Ecto neural progenitor cell (in vitro differentiated cells): Measurements from ENCODE around the gene NOTCH1.
A peak's percentile ranks its signal among the peaks of the same experiment; 100 is the strongest.

Experiments used
- DNase-seq: peaks from one replicate; pipeline ENCODE4 v3.0.0-alpha.2; 2018; ENCODE audit warnings: low spot score

Gene NOTCH1

GRCh38 chr9:136544964-136545691 is 720 bp downstream of the NOTCH1 start:
- DNase-seq, result no peak

- DNase-seq, result peak; percentile 74
Observed at GRCh38 chr9:136544548-136544963, 1.3 kb downstream of the NOTCH1 start.

GRCh38 chr9:136543830-136544547 is 1.9 kb downstream of the NOTCH1 start:
- no peak for DNase-seq

GRCh38 chr9:136543280-136543679 is 2.6 kb downstream of the NOTCH1 start:
- DNase-seq, result no peak

- no peak for DNase-seq
Observed at GRCh38 chr9:136542241-136543040, 3.4 kb downstream of the NOTCH1 start.

GRCh38 chr9:136541709-136542108 is 4.1 kb downstream of the NOTCH1 start:
- no peak for DNase-seq

- no peak for DNase-seq
Observed at GRCh38 chr9:136541179-136541578, 4.7 kb downstream of the NOTCH1 start.

- DNase-seq, result no peak
Observed at GRCh38 chr9:136539427-136540421, 6.1 kb downstream of the NOTCH1 start.

- DNase-seq, result no peak
Observed at GRCh38 chr9:136538599-136539426, 7.0 kb downstream of the NOTCH1 start.

GRCh38 chr9:136537896-136538598 is 7.8 kb downstream of the NOTCH1 start:
- DNase-seq, result no peak

GRCh38 chr9:136537411-136537810 is 8.4 kb downstream of the NOTCH1 start:
- no peak for DNase-seq

- no peak for DNase-seq
Observed at GRCh38 chr9:136536721-136537241, 9.1 kb downstream of the NOTCH1 start.

- DNase-seq, result no peak
Observed at GRCh38 chr9:136536051-136536720, 9.7 kb downstream of the NOTCH1 start.

GRCh38 chr9:136535070-136535469 is 10.8 kb downstream of the NOTCH1 start:
- no peak for DNase-seq

- no peak for DNase-seq
Observed at GRCh38 chr9:136534366-136534765, 11.5 kb downstream of the NOTCH1 start.

- no peak for DNase-seq
Observed at GRCh38 chr9:136533775-136534157, 12.1 kb downstream of the NOTCH1 start.

GRCh38 chr9:136532799-136533774 is 12.8 kb downstream of the NOTCH1 start:
- no peak for DNase-seq
